K562 (cell line): ENCODE measurements around the gene NUTM1. TPM values are rescaled to one million over a fixed set of nuclear protein-coding genes. Genes with fewer than 3 reads are reported as not detected.

Experiments
- ATAC-seq: fragments of 200-7000 bp; cut with Tn5 transposase; 3 replicates; pipeline ENCODE4 v1.9.1; 2020; ENCODE audit warnings: moderate library complexity
- BruUV-seq: library from RNA; stranded (reverse); fragments of 400-500 nt; replicated peaks from 2 replicates; lab custom pipeline; 2021; lab: Mats Ljungman, UMichigan
- CTCF ChIA-PET: fragments of 300-600 bp; formaldehyde crosslinking; extraction: SDS; loops from one replicate; lab custom pipeline; 2021; ENCODE audit warnings: low intra/inter-chr PET ratio; lab: Yijun Ruan, JAX
- POLR2A ChIA-PET: fragments of 300-600, 350-650 bp; sonication (Branson Sonifier 250); formaldehyde crosslinking; extraction: SDS; loops from one replicate; lab custom pipeline; 2021; ENCODE audit warnings: antibody characterized with exemption, inconsistent platforms; lab: Yijun Ruan, JAX
- DNase-seq, 4 experiments: peaks; one replicate each; pipeline versions ENCODE4 v3.0.0 to v3.0.0-alpha.2; 2011 to 2018; ENCODE audit warnings: low spot score in 3 of 4, mixed read lengths in 3 of 4; ENCODE audit errors: extremely low read depth in 1 of 4
- FAIRE-seq: peaks from 2 replicates; lab custom pipeline; 2011; peaks lifted over from hg19 to GRCh38; lab: Jason Lieb, UNC
- H2AFZ ChIP-seq: 2 replicates; pipeline ENCODE4 v1.6.0; 2011; ENCODE audit warnings: low read depth, low read length, control low read depth, inconsistent platforms
- H3K27ac ChIP-seq: fragments of 200-600 bp; 3 replicates; pipeline ENCODE4 v1.8.0; 2011; ENCODE audit warnings: low read depth, mild to moderate bottlenecking, control low read depth, inconsistent platforms, low read length, moderate library complexity, mixed read lengths; ENCODE audit errors: extremely low read depth
- H3K27me3 ChIP-seq, 2 experiments: fragments of 300-600 bp in 1 of 2; 2 replicates in 1 of 2; 3 replicates in 1 of 2; pipeline versions ENCODE4 v1.6.0 to v1.8.0; 2011; ENCODE audit warnings: inconsistent platforms in 2 of 2, low read length in 2 of 2, mild to moderate bottlenecking in 1 of 2, mixed read lengths in 1 of 2, moderate library complexity in 1 of 2; ENCODE audit not compliant: control insufficient read depth in 2 of 2, insufficient read depth in 2 of 2
- H3K36me3 ChIP-seq: fragments of 300-600 bp; 3 replicates; pipeline ENCODE4 v1.8.0; 2011; ENCODE audit warnings: mild to moderate bottlenecking, low read length, inconsistent platforms; ENCODE audit not compliant: control insufficient read depth, insufficient read depth
- H3K4me1 ChIP-seq, 2 experiments: fragments of 200-600 bp in 1 of 2; replicated peaks in 1 of 2; 2 replicates in 1 of 2; 3 replicates in 1 of 2; pipeline versions ENCODE4 v1.5.1 to v1.8.0; 2011; ENCODE audit warnings: inconsistent platforms in 2 of 2, low read length in 2 of 2, mild to moderate bottlenecking in 1 of 2, mixed read lengths in 1 of 2, moderate library complexity in 1 of 2; ENCODE audit not compliant: control insufficient read depth in 2 of 2, insufficient read depth in 2 of 2
- H3K4me2 ChIP-seq: 2 replicates; pipeline ENCODE4 v1.6.1; 2011; ENCODE audit warnings: low read length, control low read depth, inconsistent platforms, mixed read lengths; ENCODE audit not compliant: insufficient read depth
- H3K4me3 ChIP-seq: fragments of 200-600 bp; sonication (generic), shearing (Covaris generic); 2 replicates; pipeline ENCODE4 v1.5.1; 2016; ENCODE audit warnings: control low read depth, inconsistent platforms
- H3K79me2 ChIP-seq: fragments of 200-600 bp; 3 replicates; pipeline ENCODE4 v1.8.0; 2011; ENCODE audit warnings: low read length, inconsistent platforms; ENCODE audit not compliant: control insufficient read depth, insufficient read depth
- H3K9ac ChIP-seq, 2 experiments: 2 replicates each; pipeline versions ENCODE4 v1.6.0 to v1.6.1; 2011; ENCODE audit warnings: low read depth in 2 of 2, low read length in 2 of 2, control low read depth in 1 of 2, inconsistent platforms in 1 of 2, mild to moderate bottlenecking in 1 of 2, mixed read lengths in 1 of 2; ENCODE audit not compliant: insufficient read depth in 1 of 2
- H3K9me1 ChIP-seq: one replicate; pipeline ENCODE4 v1.6.0; 2011; ENCODE audit warnings: inconsistent platforms, mild to moderate bottlenecking, low read length, moderate library complexity; ENCODE audit not compliant: control insufficient read depth, insufficient read depth
- H3K9me3 ChIP-seq: replicated peaks from 2 replicates; pipeline ENCODE4 v1.5.1; 2011; ENCODE audit warnings: low read depth, low read length, inconsistent platforms; ENCODE audit not compliant: control insufficient read depth, insufficient read depth
- H4K20me1 ChIP-seq: replicated peaks from 2 replicates; pipeline ENCODE4 v1.6.1; 2011; ENCODE audit warnings: low read length, inconsistent platforms, mixed read lengths; ENCODE audit not compliant: control insufficient read depth, insufficient read depth
- CEBPB ChIP-seq: fragments of 450-650 bp; IDR thresholded peaks from 2 replicates; pipeline ENCODE4 v1.6.1; 2016; ENCODE audit warnings: missing genetic modification characterization, missing compliant biosample characterization
- POLR3A ChIP-seq: IDR thresholded peaks from 2 replicates; pipeline ENCODE4 v1.6.1; 2011; ENCODE audit warnings: borderline replicate concordance, mild to moderate bottlenecking, moderate library complexity; ENCODE audit not compliant: insufficient read length, insufficient read depth; ENCODE audit errors: extremely low read depth
- PRMT5 ChIP-seq: sonication (generic); formaldehyde crosslinking; IDR thresholded peaks from 2 replicates; pipeline ENCODE4 v1.5.0; 2020; ENCODE audit warnings: missing genetic modification reagents
- SMC3 ChIP-seq: conservative IDR thresholded peaks from 2 replicates; pipeline ENCODE4 v1.6.1; 2011; ENCODE audit warnings: low read depth, low read length, improper control_type of control experiment; ENCODE audit not compliant: insufficient read depth
- ZBTB7A ChIP-seq: IDR thresholded peaks from 2 replicates; pipeline ENCODE4 v1.6.1; 2011; ENCODE audit warnings: low read depth, mild to moderate bottlenecking, low read length, moderate library complexity, borderline replicate concordance; ENCODE audit not compliant: control insufficient read depth
- ZNF586 ChIP-seq: fragments of 450-650 bp; formaldehyde crosslinking; conservative IDR thresholded peaks from 2 replicates; pipeline ENCODE4 v1.4.0; 2020; ENCODE audit warnings: mild to moderate bottlenecking, moderate library complexity
- ZNF785 ChIP-seq: fragments of 250-450 bp; sonication (Bioruptor Pico); IDR thresholded peaks from 2 replicates; pipeline ENCODE4 v1.4.0; 2020; ENCODE audit warnings: mild to moderate bottlenecking
- WGBS: fragments of 100-300 bp; shearing (Covaris generic); methylation state at CpG from one replicate; pipeline ENCODE4 v1.1.6; 2016; ENCODE audit warnings: low coverage, mixed read lengths; ENCODE audit not compliant: insufficient coverage; ENCODE audit errors: missing lambda C conversion rate; 5-methylcytosine and 5-hydroxymethylcytosine counted together
- in situ Hi-C: fragments of 300-500 bp; cut with MboI; formaldehyde crosslinking; loops from 4 replicates; pipeline ENCODE4 v1.15.0; 2018; ENCODE audit warnings: inconsistent platforms, mixed read lengths
- intact Hi-C: fragments of 100-400 bp; cut with micrococcal nuclease; formaldehyde crosslinking; loops from 2 replicates; pipeline ENCODE4 v1.14.2; 2022
- polyA plus RNA-seq, 8 experiments: library from polyadenylated mRNA; depleted of rRNA in 4 of 8; stranded (reverse) in 5 of 8; unstranded in 3 of 8; fragments of >200 nt; fragmentation: Nextera tagmentation in 2 of 8; fragmentation: Illumina TruSeq in 1 of 8; extraction: Ambion mirVana in 2 of 8; extraction: Trizol in 1 of 8; gene quantifications; 2 replicates each; pipeline versions ENCODE4 v1.2.1 to v1.2.3, GENCODE V29; 2011 to 2014; ENCODE audit warnings: inconsistent platforms in 1 of 8, missing spikeins in 1 of 8
- total RNA-seq, 7 experiments: library from RNA; depleted of rRNA in 6 of 7; stranded (reverse); fragments of >200 nt in 6 of 7; fragmentation: Illumina TruSeq in 2 of 7; extraction: Trizol in 2 of 7; gene quantifications; 2 replicates each; pipeline versions ENCODE4 v1.2.1 to v1.2.3, GENCODE V29; 2011 to 2021; ENCODE audit warnings: low replicate concordance in 1 of 7

The NUTM1 gene
- total and polyA plus RNA-seq, 9 of the 15 experiments (the other 6 are each of a cell fraction or from before 2014, with no cell fraction given), result 0.01 to 0.05 (median 0.04) TPM; not detected in 4

DNA sequence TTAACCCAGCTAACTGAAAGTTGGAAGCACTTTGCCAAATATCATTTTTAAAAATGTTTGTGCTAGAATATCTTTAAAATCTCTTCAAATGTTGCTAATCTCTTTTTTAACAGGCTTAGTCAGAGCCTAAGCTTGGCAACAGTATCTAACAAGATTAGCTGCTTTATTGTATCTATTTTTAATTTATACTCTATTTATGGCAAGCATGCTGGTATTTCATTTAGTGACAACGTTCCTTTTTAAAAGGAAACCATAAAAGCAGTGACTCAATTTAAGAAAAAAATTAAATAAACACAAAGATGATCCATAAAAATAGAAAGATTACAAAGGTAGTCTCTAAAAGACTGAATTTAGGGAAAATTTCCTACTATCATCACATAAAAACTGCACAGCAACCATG is 46.1 kb upstream of the NUTM1 start:
- no peaks in the 10 kb centered on the region for H3K9me3 ChIP-seq
- no TSS peak for BruUV-seq
- POLR2A ChIA-PET, result interaction anchor here (1.0 kb wide), 1 partner anchor 11 kb away, joined by 4 read pairs; no protein-coding TSS in a partner anchor
- H3K36me3 ChIP-seq, result no peaks in the 10 kb centered on the region
- H3K4me2 ChIP-seq, result no peak overlapping the region
- H3K9me1 ChIP-seq, result no peaks in the 10 kb centered on the region
- CTCF ChIA-PET, result no interaction called here
- WGBS, result 6% methylated on average over 1 of the region's 1 CpG
- no peak overlapping the region for H3K9ac ChIP-seq
- H3K27me3 ChIP-seq, result no peaks in the 10 kb centered on the region
- no peak for TF ChIP-seq ZNF586 (CRISPR knock-in tag)
- no peak for TF ChIP-seq ZNF785 (CRISPR knock-in tag)
- TF ChIP-seq POLR3A, result no peak
- TF ChIP-seq SMC3, result no peak
- TF ChIP-seq, all 486 proteins: peak for 0
- no peaks in the 10 kb centered on the region for H4K20me1 ChIP-seq
- H3K79me2 ChIP-seq, result no peaks in the 10 kb centered on the region
- ATAC-seq (no peak), FAIRE-seq (no peak), DNase-seq (no peak)
- H2AFZ ChIP-seq, result no peak overlapping the region
- no peaks in the 10 kb centered on the region for H3K4me1 ChIP-seq
- no peak overlapping the region for H3K27ac ChIP-seq
- no peak overlapping the region for H3K4me3 ChIP-seq
- in situ Hi-C loops (no loop called here), intact Hi-C loops (no loop called here)

DNA sequence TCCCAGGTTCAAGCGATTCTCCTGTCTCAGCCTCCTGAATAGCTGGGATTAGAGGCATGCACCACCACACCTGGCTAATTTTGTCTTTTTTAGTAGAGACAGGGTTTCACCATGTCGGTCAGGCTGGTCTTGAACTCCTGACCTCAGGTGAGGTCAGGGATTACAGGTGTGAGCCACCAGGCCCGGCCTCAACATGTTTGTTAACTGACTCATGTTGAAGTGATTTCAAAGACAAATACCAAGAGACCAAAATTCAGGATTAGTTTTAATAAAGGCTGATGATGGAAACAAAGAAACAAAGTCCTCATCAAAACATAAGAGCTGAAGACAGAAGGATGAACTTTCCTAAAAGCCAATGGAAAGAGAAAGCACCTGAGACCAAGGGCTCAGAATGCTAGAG is 42.1 kb upstream of the NUTM1 start:
- DNase-seq, result no peak
- no peak for ATAC-seq
- in situ Hi-C loops, result no loop called here
- H3K9me1 ChIP-seq, result no peaks in the 10 kb centered on the region
- no peak overlapping the region for H3K9ac ChIP-seq
- H3K4me1 ChIP-seq, result no peaks in the 10 kb centered on the region
- 59% methylated on average over 3 of the region's 3 CpGs for WGBS
- H3K36me3 ChIP-seq, result no peaks in the 10 kb centered on the region
- no peak for TF ChIP-seq PRMT5 (CRISPR knock-in tag)
- no peak for TF ChIP-seq CEBPB (tag)
- TF ChIP-seq ZBTB7A, result no peak
- H3K27me3 ChIP-seq, result no peaks in the 10 kb centered on the region
- FAIRE-seq, result no peak
- intact Hi-C loops, result no loop called here
- H3K79me2 ChIP-seq, result no peaks in the 10 kb centered on the region
- ChIA-PET CTCF (no interaction called here), POLR2A (no interaction called here)
- no peaks in the 10 kb centered on the region for H4K20me1 ChIP-seq
- H3K9me3 ChIP-seq, result no peaks in the 10 kb centered on the region
- no TSS peak for BruUV-seq
- no peak overlapping the region for H3K4me2 ChIP-seq
- H2AFZ ChIP-seq, result no peak overlapping the region
- H3K4me3 ChIP-seq, result no peak overlapping the region
- H3K27ac ChIP-seq, result no peak overlapping the region
